ENCODE results near the gene CDH13. TPM values are rescaled to one million over a fixed set of nuclear protein-coding genes. Genes with fewer than 3 reads are reported as not detected.

The CDH13 gene
- total RNA-seq, 1 donor from 2014 or later: 2.3 TPM

- no peak overlapping the region for H3K27ac Mint-ChIP-seq (ENCODE audit: unreplicated experiment)
- no peak overlapping the region for H3K4me3 Mint-ChIP-seq (ENCODE audit: unreplicated experiment)
- no peak for TF ChIP-seq CTCF (IDR thresholded peaks at IDR 0.05; ENCODE audit: unreplicated experiment)
- peaks cover 2% of the 10 kb centered on the region for H3K27me3 Mint-ChIP-seq (ENCODE audit: unreplicated experiment)
- H3K36me3 Mint-ChIP-seq (ENCODE audit: low read depth, unreplicated experiment): no peaks in the 10 kb centered on the region
- H3K9me3 Mint-ChIP-seq (ENCODE audit: unreplicated experiment): no peaks in the 10 kb centered on the region
- no peak for DNase-seq (ENCODE audit: low spot score)
- H3K4me1 Mint-ChIP-seq (ENCODE audit: unreplicated experiment): no peaks in the 10 kb centered on the region
Measured at GRCh38 chr16:83818276-83818675, 1191.5 kb downstream of the CDH13 start.

- Mint-ChIP-seq H3K36me3 (ENCODE audit: low read depth, unreplicated experiment) (no peaks in the 10 kb centered on the region), H3K27me3 (ENCODE audit: unreplicated experiment) (peaks cover 2% of the 10 kb centered on the region), H3K4me3 (ENCODE audit: unreplicated experiment) (no peak overlapping the region), H3K9me3 (ENCODE audit: unreplicated experiment) (no peaks in the 10 kb centered on the region), H3K4me1 (ENCODE audit: unreplicated experiment) (peaks cover 3% of the 10 kb centered on the region), H3K27ac (ENCODE audit: unreplicated experiment) (no peak overlapping the region)
- DNase-seq (ENCODE audit: low spot score): no peak
- no peak for TF ChIP-seq CTCF (IDR thresholded peaks at IDR 0.05; ENCODE audit: unreplicated experiment)
Measured at GRCh38 chr16:83819361-83819760, 1192.6 kb downstream of the CDH13 start.

GRCh38 chr16:83826146-83826913 lies 1199.6 kb downstream of the CDH13 start:
- Mint-ChIP-seq H3K9me3 (ENCODE audit: unreplicated experiment) (no peaks in the 10 kb centered on the region), H3K27ac (ENCODE audit: unreplicated experiment) (no peak overlapping the region), H3K4me1 (ENCODE audit: unreplicated experiment) (peaks cover 12% of the 10 kb centered on the region), H3K27me3 (ENCODE audit: unreplicated experiment) (peaks cover 6% of the 10 kb centered on the region), H3K4me3 (ENCODE audit: unreplicated experiment) (no peak overlapping the region), H3K36me3 (ENCODE audit: low read depth, unreplicated experiment) (no peaks in the 10 kb centered on the region)
- peak; percentile 87 for TF ChIP-seq CTCF (IDR thresholded peaks at IDR 0.05; ENCODE audit: unreplicated experiment)
- DNase-seq (ENCODE audit: low spot score): peak; percentile 85

GRCh38 chr16:83830091-83830768 lies 1203.5 kb downstream of the CDH13 start:
- Mint-ChIP-seq H3K36me3 (ENCODE audit: low read depth, unreplicated experiment) (peaks cover 3% of the 10 kb centered on the region), H3K9me3 (ENCODE audit: unreplicated experiment) (no peaks in the 10 kb centered on the region), H3K27me3 (ENCODE audit: unreplicated experiment) (peaks cover 6% of the 10 kb centered on the region), H3K27ac (ENCODE audit: unreplicated experiment) (no peak overlapping the region), H3K4me1 (ENCODE audit: unreplicated experiment) (peaks cover 2% of the 10 kb centered on the region), H3K4me3 (ENCODE audit: unreplicated experiment) (no peak overlapping the region)
- TF ChIP-seq CTCF (IDR thresholded peaks at IDR 0.05; ENCODE audit: unreplicated experiment): no peak
- no peak for DNase-seq (ENCODE audit: low spot score)

Data from endothelial cell (in vitro differentiated cells).